Activated CD8-positive, alpha-beta memory T cell treated with anti-CD3 and anti-CD28 coated beads, Interleukin-2, amount 50 U/mL, for 4 hours (primary cell): Measurements from ENCODE around the gene EPC1.
"Not testable (repeated sequence)": the region's sequence is repeated elsewhere in the genome, so short reads cannot be mapped to it uniquely, and the experiment has no call there.

Experiments used
- DNase-seq: peaks from one replicate; pipeline ENCODE4 v3.0.0-alpha.2; 2020

The EPC1 gene

GRCh38 chr10:32346551-32347362 lies at the start of gene EPC1:
TSS of gene EPC1 (minus strand) at chr10:32347158. CDS start at chr10:32346915, 243 bp downstream.
- peak; percentile 87 for DNase-seq

- no peak for DNase-seq
These were observed 47.0 kb upstream of the EPC1 start for GRCh38 chr10:32393911-32394310.

- not testable (repeated sequence) for DNase-seq
These were observed 45.3 kb upstream of the EPC1 start for GRCh38 chr10:32392284-32392683.

GRCh38 chr10:32390193-32390592 lies 43.2 kb upstream of the EPC1 start:
- no peak for DNase-seq

- no peak for DNase-seq
These were observed 41.5 kb upstream of the EPC1 start for GRCh38 chr10:32388258-32389027.

GRCh38 chr10:32386623-32387260 lies 39.8 kb upstream of the EPC1 start:
- DNase-seq, result no peak

- DNase-seq, result no peak
These were observed 37.2 kb upstream of the EPC1 start for GRCh38 chr10:32384171-32384570.

GRCh38 chr10:32381165-32381564 lies 34.2 kb upstream of the EPC1 start:
- DNase-seq, result no peak

GRCh38 chr10:32379950-32380551 lies 33.1 kb upstream of the EPC1 start:
- no peak for DNase-seq

GRCh38 chr10:32379318-32379949 lies 32.5 kb upstream of the EPC1 start:
- no peak for DNase-seq

GRCh38 chr10:32378363-32379317 lies 31.7 kb upstream of the EPC1 start:
- peak; percentile 89 for DNase-seq

- peak; percentile 35 for DNase-seq
These were observed 30.7 kb upstream of the EPC1 start for GRCh38 chr10:32377458-32378259.

GRCh38 chr10:32376771-32377170 lies 29.8 kb upstream of the EPC1 start:
- no peak for DNase-seq

- DNase-seq, result no peak
These were observed 29.1 kb upstream of the EPC1 start for GRCh38 chr10:32376097-32376496.

- DNase-seq, result no peak
These were observed 28.7 kb upstream of the EPC1 start for GRCh38 chr10:32375631-32376030.

- no peak for DNase-seq
These were observed 27.6 kb upstream of the EPC1 start for GRCh38 chr10:32374605-32375004.

- no peak for DNase-seq
These were observed 26.5 kb upstream of the EPC1 start for GRCh38 chr10:32373496-32373895.

GRCh38 chr10:32373031-32373430 lies 26.1 kb upstream of the EPC1 start:
- DNase-seq, result no peak

GRCh38 chr10:32372000-32372875 lies 25.3 kb upstream of the EPC1 start:
- DNase-seq, result no peak

- DNase-seq, result no peak
These were observed 24.1 kb upstream of the EPC1 start for GRCh38 chr10:32371101-32371500.
